BE2C (cell line): ENCODE measurements around the gene GPR183.

ENCODE experiments used
- DNase-seq: peaks from one replicate; pipeline ENCODE4 v3.0.0-alpha.2; 2020
- H3K27me3 ChIP-seq: fragments of 250-450 bp; sonication (Bioruptor Pico); 2 replicates; pipeline ENCODE4 v1.5.1; 2020; ENCODE audit warnings: mild to moderate bottlenecking
- H3K36me3 ChIP-seq: fragments of 250-450 bp; sonication (Bioruptor Pico); 2 replicates; pipeline ENCODE4 v1.5.1; 2020; ENCODE audit warnings: mild to moderate bottlenecking
- H3K4me1 ChIP-seq: fragments of 250-450 bp; sonication (Bioruptor Pico); 2 replicates; pipeline ENCODE4 v1.5.1; 2020
- H3K4me3 ChIP-seq: 2 replicates; pipeline ENCODE4 v1.5.1; 2011; ENCODE audit warnings: low read depth, low read length
- H3K9me3 ChIP-seq: fragments of 250-450 bp; sonication (Bioruptor Pico); 2 replicates; pipeline ENCODE4 v1.5.1; 2020
- CTCF ChIP-seq: IDR thresholded peaks from 2 replicates; pipeline ENCODE4 v1.5.1; 2012; ENCODE audit warnings: mild to moderate bottlenecking, low read depth, low read length

GPR183 gene

GRCh38 chr13:99313941-99314340 is 6.7 kb upstream of the GPR183 start:
- no peak for DNase-seq
- no peaks in the 10 kb centered on the region for H3K9me3 ChIP-seq
- TF ChIP-seq CTCF: no peak
- H3K36me3 ChIP-seq: no peaks in the 10 kb centered on the region
- no peaks in the 10 kb centered on the region for H3K27me3 ChIP-seq
- H3K4me3 ChIP-seq: no peak overlapping the region
- no peaks in the 10 kb centered on the region for H3K4me1 ChIP-seq

DNA sequence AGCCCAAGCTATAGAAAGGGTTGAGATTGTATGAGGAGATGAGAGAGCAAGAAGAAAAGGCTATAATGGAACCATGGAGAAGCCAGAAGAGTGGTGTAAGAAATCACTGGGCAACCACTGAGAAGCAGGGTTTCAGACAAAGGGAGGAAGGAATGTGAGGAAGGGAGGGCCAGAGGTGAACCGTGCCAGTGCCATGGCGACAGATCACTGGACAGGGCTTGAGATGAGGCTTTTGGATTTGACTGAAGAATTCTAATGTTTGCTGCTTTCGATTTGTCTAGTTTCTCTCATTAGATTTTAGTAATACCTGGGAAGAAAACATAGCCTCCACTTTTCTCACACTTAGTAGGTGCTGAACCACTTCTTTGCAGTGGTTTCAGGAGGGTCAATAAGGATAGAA is 6.3 kb upstream of the GPR183 start:
- H3K27me3 ChIP-seq: no peaks in the 10 kb centered on the region
- H3K4me3 ChIP-seq: no peak overlapping the region
- no peaks in the 10 kb centered on the region for H3K36me3 ChIP-seq
- DNase-seq: no peak
- H3K9me3 ChIP-seq: no peaks in the 10 kb centered on the region
- no peak for TF ChIP-seq CTCF
- H3K4me1 ChIP-seq: no peaks in the 10 kb centered on the region

DNA sequence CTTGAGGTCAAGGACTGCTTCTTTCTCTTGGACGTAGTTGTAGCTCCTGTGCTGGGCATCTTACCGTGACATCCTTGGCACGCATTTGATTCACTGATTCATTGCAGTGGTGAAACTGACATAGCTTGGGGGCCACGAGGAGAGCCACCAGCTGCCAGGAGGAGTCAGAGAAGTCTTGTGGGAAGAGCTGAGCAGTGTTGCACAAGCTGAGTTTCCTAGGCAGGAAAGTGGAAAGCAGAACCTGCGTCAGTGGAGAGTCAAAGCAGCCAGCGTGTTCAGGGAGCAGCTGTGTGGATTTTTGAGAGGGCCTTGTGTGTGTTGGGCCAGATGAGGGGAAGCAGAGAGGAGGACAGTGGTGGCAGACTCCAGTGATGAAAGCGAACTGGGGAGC is 5.3 kb upstream of the GPR183 start:
- Histone ChIP-seq H3K27me3 (no peaks in the 10 kb centered on the region), H3K4me3 (no peak overlapping the region), H3K4me1 (no peaks in the 10 kb centered on the region), H3K36me3 (no peaks in the 10 kb centered on the region), H3K9me3 (no peaks in the 10 kb centered on the region)
- DNase-seq: no peak
- TF ChIP-seq CTCF: no peak

- no peak for DNase-seq
- no peaks in the 10 kb centered on the region for H3K9me3 ChIP-seq
- H3K36me3 ChIP-seq: no peaks in the 10 kb centered on the region
- no peak for TF ChIP-seq CTCF
- no peaks in the 10 kb centered on the region for H3K4me1 ChIP-seq
- no peak overlapping the region for H3K4me3 ChIP-seq
- no peaks in the 10 kb centered on the region for H3K27me3 ChIP-seq
Observed at GRCh38 chr13:99311748-99312492, 4.7 kb upstream of the GPR183 start.

DNA sequence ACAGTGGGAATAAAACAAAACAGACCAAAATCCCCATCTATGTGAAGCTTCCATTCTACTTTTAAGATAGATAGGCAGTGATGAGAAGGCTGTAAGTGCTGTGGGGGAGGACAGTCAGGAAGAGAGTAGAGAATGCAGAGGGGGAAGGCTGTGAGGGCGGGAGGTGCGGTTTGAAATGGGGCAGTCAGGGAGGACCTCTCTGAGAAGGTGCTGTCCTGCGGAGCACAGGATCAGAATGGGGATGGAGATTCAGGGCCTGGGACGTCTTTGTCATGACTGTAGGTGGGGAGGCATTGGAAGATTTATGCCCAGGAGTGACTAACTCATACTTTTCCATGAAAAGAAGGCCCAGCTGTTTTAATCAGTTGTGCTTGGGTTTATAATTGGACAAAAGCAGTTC is 3.9 kb upstream of the GPR183 start:
- Histone ChIP-seq H3K4me1 (no peaks in the 10 kb centered on the region), H3K36me3 (no peaks in the 10 kb centered on the region), H3K9me3 (no peaks in the 10 kb centered on the region), H3K4me3 (no peak overlapping the region), H3K27me3 (no peaks in the 10 kb centered on the region)
- TF ChIP-seq CTCF: no peak
- no peak for DNase-seq

GRCh38 chr13:99310382-99311031 is 3.3 kb upstream of the GPR183 start:
- Histone ChIP-seq H3K4me1 (no peaks in the 10 kb centered on the region), H3K36me3 (no peaks in the 10 kb centered on the region), H3K9me3 (no peaks in the 10 kb centered on the region), H3K4me3 (no peak overlapping the region), H3K27me3 (no peaks in the 10 kb centered on the region)
- no peak for DNase-seq
- TF ChIP-seq CTCF: no peak
